ENCODE data around the gene STOX1. TPM values are rescaled to one million over a fixed set of nuclear protein-coding genes. Genes with fewer than 3 reads are reported as not detected.
"Not testable (repeated sequence)": the region's sequence is repeated elsewhere in the genome, so short reads cannot be mapped to it uniquely, and the experiment has no call there.

Gene STOX1
- total RNA-seq, 1 donor from 2014 or later: 0.42 TPM

- intact Hi-C loops (cut with micrococcal nuclease): no loop called here
Measured at GRCh38 chr10:68877482-68878110, 50.3 kb downstream of the STOX1 start.

DNA sequence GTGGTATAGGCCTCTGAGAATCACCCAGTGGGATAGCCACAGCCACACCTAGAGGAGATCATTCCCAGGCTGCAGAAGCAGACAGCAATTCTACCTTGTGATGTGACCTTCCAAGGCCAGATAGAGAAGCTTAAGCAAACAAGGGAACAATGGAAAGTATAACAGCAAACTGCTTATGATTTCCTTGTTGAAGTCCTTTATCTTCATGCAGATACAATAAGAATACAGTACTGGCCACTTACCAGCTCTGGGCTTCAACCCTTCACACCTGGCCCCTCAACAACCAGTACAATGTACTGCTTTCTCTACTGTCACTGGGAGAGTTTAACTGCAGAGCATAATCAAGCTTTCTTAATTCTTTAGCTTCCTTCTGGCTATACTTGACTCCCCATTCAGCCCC lies 51.2 kb downstream of the STOX1 start:
- intact Hi-C loops (cut with micrococcal nuclease): no loop called here

DNA sequence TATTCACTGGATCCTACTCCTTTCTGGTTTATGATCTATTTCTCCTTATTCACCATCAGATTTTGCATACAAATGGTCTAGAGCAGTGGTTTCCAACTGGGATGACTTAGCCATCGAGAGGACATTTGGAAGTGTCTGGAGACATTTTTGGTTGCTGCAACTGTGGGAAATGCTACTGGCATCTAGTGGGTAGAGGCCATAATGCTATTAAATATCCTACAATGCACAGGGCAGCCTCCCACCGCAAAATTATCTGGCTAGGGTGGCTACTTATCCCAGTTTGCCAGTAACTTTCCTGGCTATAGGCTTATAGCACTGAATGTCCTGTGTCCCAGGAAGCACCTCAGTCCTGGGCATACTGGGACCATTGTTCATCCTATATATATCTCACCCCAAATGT lies 52.3 kb downstream of the STOX1 start:
- intact Hi-C loops (cut with micrococcal nuclease): no loop called here

DNA sequence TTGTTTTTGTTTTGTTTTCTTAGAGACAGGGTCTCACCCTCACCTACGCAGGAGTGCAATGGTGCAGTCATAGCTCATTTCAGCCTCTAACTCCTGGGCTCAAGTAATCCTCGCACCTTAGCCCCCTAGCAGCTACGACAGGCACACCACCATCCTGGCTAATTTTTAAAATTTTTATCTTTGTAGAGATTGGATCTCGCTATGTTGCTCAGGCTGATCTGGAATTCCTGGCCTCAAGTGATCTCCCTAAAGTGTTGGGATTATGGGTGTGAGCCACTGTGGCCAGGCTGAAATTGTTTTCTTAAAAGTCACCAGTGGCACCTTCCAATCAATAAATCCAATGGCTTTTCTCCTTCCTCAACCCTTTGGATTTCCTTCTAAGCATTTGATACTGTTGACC lies 52.9 kb downstream of the STOX1 start:
- intact Hi-C loops (cut with micrococcal nuclease): no loop called here

- intact Hi-C loops (cut with micrococcal nuclease): loop anchor here (5.0 kb wide), 1 partner anchor 423 kb away; the partner anchor contains the start of gene DNA2
Measured at GRCh38 chr10:68895041-68895440, 67.7 kb downstream of the STOX1 start.

DNA sequence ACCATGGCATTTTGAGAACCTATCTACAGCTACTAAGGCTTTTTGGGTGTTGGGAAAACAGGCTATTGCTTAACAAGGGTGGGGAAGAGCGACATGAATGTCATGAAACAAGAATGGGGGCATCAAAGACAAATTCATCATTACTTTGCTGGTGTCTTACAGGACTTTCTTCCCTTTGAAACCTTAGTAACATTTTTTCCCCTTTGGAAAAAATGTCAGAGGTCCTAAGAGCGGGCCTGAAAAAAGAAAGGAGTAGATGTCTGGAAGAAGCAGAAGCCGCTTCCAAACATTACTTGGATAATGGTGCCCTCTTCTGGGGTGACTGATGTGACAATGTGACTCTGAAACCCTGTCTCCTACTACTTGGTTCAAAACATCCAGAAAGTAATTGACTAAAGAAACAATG lies 70.0 kb downstream of the STOX1 start:
- intact Hi-C loops (cut with micrococcal nuclease): loop anchor here (1.0 to 5.0 kb wide), 4 partner anchors 105 to 685 kb away; partner anchors contain the start of gene DNA2

GRCh38 chr10:68899186-68899745 lies 71.9 kb downstream of the STOX1 start:
- intact Hi-C loops (cut with micrococcal nuclease): loop anchor here (5.0 kb wide), 1 partner anchor 427 kb away; the partner anchor contains the start of gene DNA2

- intact Hi-C loops (cut with micrococcal nuclease): loop anchor here (1.0 to 10.0 kb wide), 18 partner anchors 56 to 1504 kb away; partner anchors contain the start of genes CCAR1, DDX21, EIF4EBP2 and HERC4
Measured at GRCh38 chr10:68900427-68901104, 73.2 kb downstream of the STOX1 start.

DNA sequence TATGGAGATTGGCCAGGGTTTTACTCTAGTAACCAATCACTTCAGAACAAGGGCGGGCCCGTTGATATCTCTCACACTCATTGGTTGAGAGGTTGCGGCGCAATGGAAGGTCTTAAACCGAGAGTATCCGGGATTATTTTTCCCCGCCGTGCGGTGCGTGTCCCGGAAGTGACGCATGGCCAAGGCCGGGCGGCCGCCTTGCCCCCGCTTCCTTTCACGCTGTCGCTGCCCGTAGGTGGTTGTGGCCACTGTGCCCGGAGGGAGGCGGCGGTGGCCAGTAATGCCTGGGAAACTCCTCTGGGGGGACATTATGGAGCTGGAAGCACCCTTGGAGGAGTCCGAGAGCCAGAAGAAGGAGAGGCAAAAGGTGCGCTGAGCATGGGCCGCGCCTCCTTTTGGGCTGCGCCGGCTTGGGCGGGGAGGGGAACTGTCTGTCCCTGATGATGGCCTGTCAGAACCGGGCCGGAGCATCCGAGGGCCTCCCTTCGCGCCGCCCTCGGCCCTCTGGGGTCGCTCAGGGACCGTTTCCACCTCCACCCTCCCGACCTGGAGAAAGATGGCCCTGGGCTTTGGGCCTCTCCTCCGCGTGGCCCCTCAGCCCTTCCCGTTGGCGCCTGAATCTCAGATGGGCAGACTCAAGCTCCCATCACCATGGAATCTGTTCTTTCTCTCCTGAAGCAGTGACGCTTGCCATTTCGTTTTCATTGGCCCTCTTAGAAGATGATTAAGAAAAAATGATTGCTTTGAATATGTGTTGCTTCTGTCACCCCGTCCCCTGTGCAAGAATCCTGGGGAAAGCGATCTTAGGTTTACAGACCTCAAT lies 74.0 kb downstream of the STOX1 start, which contains the start of gene DDX50:
DDX50 (plus strand) TSS at position 211 of the 823 bp plus-strand sequence; CDS start at position 281, 70 bp downstream.
- intact Hi-C loops (cut with micrococcal nuclease): loop anchor here (1.0 to 10.0 kb wide), 15 partner anchors 55 to 1503 kb away; partner anchors contain the start of genes CCAR1, DDX21, EIF4EBP2 and HERC4

- intact Hi-C loops (cut with micrococcal nuclease): loop anchor here (10.0 kb wide), 1 partner anchor 1118 kb away; no protein-coding TSS in a partner anchor
Measured at GRCh38 chr10:68902382-68902781, 75.1 kb downstream of the STOX1 start.

GRCh38 chr10:68924593-68924992 lies 97.3 kb downstream of the STOX1 start:
- intact Hi-C loops (cut with micrococcal nuclease): no loop called here

- intact Hi-C loops (cut with micrococcal nuclease): no loop called here
Measured at GRCh38 chr10:68925489-68925888, 98.2 kb downstream of the STOX1 start.

DNA sequence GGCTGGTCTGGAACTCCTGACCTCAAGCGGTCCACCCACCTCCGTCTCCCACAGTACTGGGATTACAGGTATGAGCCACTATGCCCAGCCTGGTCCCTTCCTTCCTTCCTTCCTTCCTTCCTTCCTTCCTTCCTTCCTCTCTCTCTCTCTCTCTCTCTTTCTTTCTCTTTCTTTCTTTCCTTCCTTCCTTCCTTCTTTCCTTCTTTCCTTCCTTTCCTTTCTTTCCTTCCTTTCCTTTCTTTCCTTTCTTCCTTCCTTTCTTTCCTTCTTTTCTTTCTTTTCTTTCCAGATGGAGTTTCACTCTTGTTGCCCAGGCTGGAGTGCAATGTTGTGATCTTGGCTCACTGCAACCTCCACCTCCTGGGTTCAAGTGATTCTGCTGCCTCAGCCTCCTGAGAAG lies 101.8 kb downstream of the STOX1 start:
- intact Hi-C loops (cut with micrococcal nuclease): not testable (repeated sequence)

DNA sequence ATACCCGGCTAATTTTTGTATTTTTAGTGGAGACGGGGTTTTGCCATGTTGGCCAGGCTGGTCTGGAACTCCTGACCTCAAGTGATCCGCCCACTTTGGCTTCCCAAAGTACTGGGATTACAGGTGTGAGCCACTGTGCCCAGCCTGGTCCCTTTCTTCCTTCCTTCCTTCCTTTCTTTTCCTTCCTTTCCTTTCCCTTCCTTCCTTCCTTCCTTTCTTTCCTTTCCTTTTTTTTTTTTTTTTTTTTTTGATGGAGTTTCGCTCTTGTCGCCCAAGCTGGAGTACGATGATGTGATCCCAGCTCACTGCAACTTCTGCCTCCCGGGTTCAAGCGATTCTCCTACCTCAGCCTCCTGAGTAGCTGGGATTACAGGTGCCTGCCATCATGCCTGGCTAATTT lies 102.6 kb downstream of the STOX1 start:
- intact Hi-C loops (cut with micrococcal nuclease): not testable (repeated sequence)

DNA sequence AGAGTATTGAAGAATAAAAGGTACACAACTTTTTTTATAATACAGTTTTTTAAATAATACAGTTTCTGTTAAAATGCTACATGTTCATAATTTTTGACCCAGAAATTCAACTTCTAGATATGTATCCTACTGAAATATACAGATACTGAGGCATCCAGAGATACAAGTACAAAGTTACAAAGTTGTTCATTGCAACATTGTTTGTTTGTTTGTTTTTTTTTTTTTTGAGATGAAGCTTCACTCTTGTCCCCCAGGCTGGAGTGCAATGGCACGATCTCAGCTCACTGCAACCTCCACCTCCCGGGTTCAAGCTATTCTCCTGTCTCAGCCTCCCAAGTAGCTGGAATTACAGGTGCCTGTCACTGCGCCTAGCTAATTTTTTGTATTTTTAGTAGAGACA lies 105.5 kb downstream of the STOX1 start:
- intact Hi-C loops (cut with micrococcal nuclease): not testable (repeated sequence)

DNA sequence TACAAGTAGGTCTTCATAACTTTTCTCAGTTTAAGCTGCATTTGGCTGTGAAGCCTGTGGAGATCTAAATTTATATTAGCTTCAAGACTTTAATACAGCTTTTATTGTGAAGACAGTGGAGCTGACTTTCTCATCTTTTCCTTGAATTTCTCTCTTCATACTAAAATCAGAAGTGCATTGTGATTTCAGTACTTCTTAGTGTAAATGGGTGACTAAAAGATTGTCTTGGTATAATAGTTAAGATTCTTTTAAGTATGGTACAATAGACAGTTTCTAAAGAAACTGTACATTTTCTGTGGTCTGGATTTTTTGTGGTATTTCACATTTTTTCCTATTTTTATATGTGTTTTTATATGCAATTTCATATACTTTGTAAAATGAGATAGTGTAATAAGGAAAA lies 107.7 kb downstream of the STOX1 start:
- intact Hi-C loops (cut with micrococcal nuclease): no loop called here

- intact Hi-C loops (cut with micrococcal nuclease): no loop called here
Measured at GRCh38 chr10:68938117-68938516, 110.8 kb downstream of the STOX1 start.

- intact Hi-C loops (cut with micrococcal nuclease): no loop called here
Measured at GRCh38 chr10:68938884-68939283, 111.6 kb downstream of the STOX1 start.

GRCh38 chr10:68940917-68941316 lies 113.6 kb downstream of the STOX1 start:
- intact Hi-C loops (cut with micrococcal nuclease): not testable (repeated sequence)

Data from T-helper 1 cell treated with Interleukin-12 subunit alpha and Interleukin-12 subunit beta and Interleukin-4 antibody, amounts not matched to agents 30 ng/mL and 1 ng/mL, for 36 hours (primary cell).